Measurements from ENCODE around the gene C5orf22.

The C5orf22 gene

GRCh38 chr5:31531888-31532547, at the start of gene C5orf22, which contains the start of gene DROSHA:
Gene C5orf22, plus strand, starts transcription at chr5:31532301. Its CDS starts 92 bp downstream, at chr5:31532393.
Gene DROSHA, minus strand, starts transcription at chr5:31532093. Its CDS starts 3,034 bp downstream, at chr5:31529059.
- Histone ChIP-seq H3K79me2 (ENCODE audit: control insufficient read depth, insufficient read depth, low read length, unreplicated experiment) (peaks cover 55% of the 10 kb centered on the region), H3K27me3 (ENCODE audit: insufficient read depth, low read length) (no peaks in the 10 kb centered on the region), H3K27ac (ENCODE audit: low read depth, low read length) (peak within 1 kb of the TSS; percentile 54), H3K4me3 (ENCODE audit: low read depth, low read length) (peak within 1 kb of the TSS; percentile 95), H2AFZ (ENCODE audit: low read length, unreplicated experiment) (peak within 1 kb of the TSS; percentile 96), H3K36me3 (ENCODE audit: insufficient read depth, low read length) (peaks cover 31% of the 10 kb centered on the region), H3K4me1 (ENCODE audit: control insufficient read depth, insufficient read depth, low read length, unreplicated experiment) (peaks cover 25% of the 10 kb centered on the region)

- Histone ChIP-seq H3K27ac (ENCODE audit: low read depth, low read length) (no peak overlapping the region), H3K36me3 (ENCODE audit: insufficient read depth, low read length) (peaks cover 19% of the 10 kb centered on the region; the same call in 1 of the 2 replicates), H3K4me3 (ENCODE audit: low read depth, low read length) (no peak overlapping the region)
Measured at GRCh38 chr5:31485376-31486207, 46.5 kb upstream of the C5orf22 start.

GRCh38 chr5:31486441-31486840, 45.7 kb upstream of the C5orf22 start:
- no peaks in the 10 kb centered on the region for H3K27me3 ChIP-seq (ENCODE audit: insufficient read depth, low read length)
- H3K27ac ChIP-seq (ENCODE audit: low read depth, low read length), result no peak overlapping the region
- no peaks in the 10 kb centered on the region for H3K79me2 ChIP-seq (ENCODE audit: control insufficient read depth, insufficient read depth, low read length, unreplicated experiment)
- peaks cover 14% of the 10 kb centered on the region; the same call in 1 of the 2 replicates for H3K36me3 ChIP-seq (ENCODE audit: insufficient read depth, low read length)
- no peak overlapping the region for H2AFZ ChIP-seq (ENCODE audit: low read length, unreplicated experiment)
- no peak overlapping the region for H3K4me3 ChIP-seq (ENCODE audit: low read depth, low read length)
- H3K4me1 ChIP-seq (ENCODE audit: control insufficient read depth, insufficient read depth, low read length, unreplicated experiment), result no peaks in the 10 kb centered on the region

More at GRCh38 chr5:31485376-31486207, 46.5 kb upstream of the C5orf22 start:
- H3K4me1 ChIP-seq (ENCODE audit: control insufficient read depth, insufficient read depth, low read length, unreplicated experiment), result no peaks in the 10 kb centered on the region
- H3K79me2 ChIP-seq (ENCODE audit: control insufficient read depth, insufficient read depth, low read length, unreplicated experiment), result no peaks in the 10 kb centered on the region
- H3K27me3 ChIP-seq (ENCODE audit: insufficient read depth, low read length), result no peaks in the 10 kb centered on the region
- no peak overlapping the region for H2AFZ ChIP-seq (ENCODE audit: low read length, unreplicated experiment)

GRCh38 chr5:31487506-31487905, 44.6 kb upstream of the C5orf22 start:
- H3K79me2 ChIP-seq (ENCODE audit: control insufficient read depth, insufficient read depth, low read length, unreplicated experiment), result no peaks in the 10 kb centered on the region

GRCh38 chr5:31492869-31493268, 39.2 kb upstream of the C5orf22 start:
- Histone ChIP-seq H3K4me3 (ENCODE audit: low read depth, low read length) (no peak overlapping the region), H3K4me1 (ENCODE audit: control insufficient read depth, insufficient read depth, low read length, unreplicated experiment) (no peaks in the 10 kb centered on the region), H3K27ac (ENCODE audit: low read depth, low read length) (no peak overlapping the region), H3K79me2 (ENCODE audit: control insufficient read depth, insufficient read depth, low read length, unreplicated experiment) (no peaks in the 10 kb centered on the region), H2AFZ (ENCODE audit: low read length, unreplicated experiment) (no peak overlapping the region), H3K36me3 (ENCODE audit: insufficient read depth, low read length) (peaks cover 6% of the 10 kb centered on the region), H3K27me3 (ENCODE audit: insufficient read depth, low read length) (no peaks in the 10 kb centered on the region)

More at GRCh38 chr5:31487506-31487905, 44.6 kb upstream of the C5orf22 start:
- Histone ChIP-seq H3K27me3 (ENCODE audit: insufficient read depth, low read length) (no peaks in the 10 kb centered on the region), H3K4me1 (ENCODE audit: control insufficient read depth, insufficient read depth, low read length, unreplicated experiment) (no peaks in the 10 kb centered on the region), H3K27ac (ENCODE audit: low read depth, low read length) (no peak overlapping the region), H3K4me3 (ENCODE audit: low read depth, low read length) (no peak overlapping the region), H3K36me3 (ENCODE audit: insufficient read depth, low read length) (peaks cover 14% of the 10 kb centered on the region; the same call in 1 of the 2 replicates), H2AFZ (ENCODE audit: low read length, unreplicated experiment) (no peak overlapping the region)

- Histone ChIP-seq H3K79me2 (ENCODE audit: control insufficient read depth, insufficient read depth, low read length, unreplicated experiment) (no peaks in the 10 kb centered on the region), H2AFZ (ENCODE audit: low read length, unreplicated experiment) (no peak overlapping the region), H3K4me1 (ENCODE audit: control insufficient read depth, insufficient read depth, low read length, unreplicated experiment) (no peaks in the 10 kb centered on the region), H3K27me3 (ENCODE audit: insufficient read depth, low read length) (no peaks in the 10 kb centered on the region), H3K36me3 (ENCODE audit: insufficient read depth, low read length) (peaks cover 16% of the 10 kb centered on the region), H3K27ac (ENCODE audit: low read depth, low read length) (no peak overlapping the region), H3K4me3 (ENCODE audit: low read depth, low read length) (no peak overlapping the region)
Measured at GRCh38 chr5:31495336-31495735, 36.8 kb upstream of the C5orf22 start.

GRCh38 chr5:31496301-31496700, 35.8 kb upstream of the C5orf22 start:
- Histone ChIP-seq H2AFZ (ENCODE audit: low read length, unreplicated experiment) (no peak overlapping the region), H3K79me2 (ENCODE audit: control insufficient read depth, insufficient read depth, low read length, unreplicated experiment) (no peaks in the 10 kb centered on the region), H3K27ac (ENCODE audit: low read depth, low read length) (no peak overlapping the region), H3K4me1 (ENCODE audit: control insufficient read depth, insufficient read depth, low read length, unreplicated experiment) (no peaks in the 10 kb centered on the region), H3K27me3 (ENCODE audit: insufficient read depth, low read length) (no peaks in the 10 kb centered on the region), H3K36me3 (ENCODE audit: insufficient read depth, low read length) (peaks cover 25% of the 10 kb centered on the region), H3K4me3 (ENCODE audit: low read depth, low read length) (no peak overlapping the region)

- H3K27ac ChIP-seq (ENCODE audit: low read depth, low read length), result no peak overlapping the region
- no peaks in the 10 kb centered on the region for H3K4me1 ChIP-seq (ENCODE audit: control insufficient read depth, insufficient read depth, low read length, unreplicated experiment)
- no peaks in the 10 kb centered on the region for H3K79me2 ChIP-seq (ENCODE audit: control insufficient read depth, insufficient read depth, low read length, unreplicated experiment)
- H2AFZ ChIP-seq (ENCODE audit: low read length, unreplicated experiment), result no peak overlapping the region
- H3K36me3 ChIP-seq (ENCODE audit: insufficient read depth, low read length), result peaks cover 31% of the 10 kb centered on the region
- H3K4me3 ChIP-seq (ENCODE audit: low read depth, low read length), result no peak overlapping the region
- no peaks in the 10 kb centered on the region for H3K27me3 ChIP-seq (ENCODE audit: insufficient read depth, low read length)
Measured at GRCh38 chr5:31496891-31497290, 35.2 kb upstream of the C5orf22 start.

- no peak overlapping the region for H2AFZ ChIP-seq (ENCODE audit: low read length, unreplicated experiment)
- no peak overlapping the region for H3K4me3 ChIP-seq (ENCODE audit: low read depth, low read length)
- H3K36me3 ChIP-seq (ENCODE audit: insufficient read depth, low read length), result peaks cover 45% of the 10 kb centered on the region
- no peaks in the 10 kb centered on the region for H3K27me3 ChIP-seq (ENCODE audit: insufficient read depth, low read length)
- no peaks in the 10 kb centered on the region for H3K79me2 ChIP-seq (ENCODE audit: control insufficient read depth, insufficient read depth, low read length, unreplicated experiment)
- H3K4me1 ChIP-seq (ENCODE audit: control insufficient read depth, insufficient read depth, low read length, unreplicated experiment), result no peaks in the 10 kb centered on the region
- no peak overlapping the region for H3K27ac ChIP-seq (ENCODE audit: low read depth, low read length)
Measured at GRCh38 chr5:31500256-31500655, 31.8 kb upstream of the C5orf22 start.

GRCh38 chr5:31502506-31502905, 29.6 kb upstream of the C5orf22 start:
- no peaks in the 10 kb centered on the region for H3K79me2 ChIP-seq (ENCODE audit: control insufficient read depth, insufficient read depth, low read length, unreplicated experiment)
- no peaks in the 10 kb centered on the region for H3K27me3 ChIP-seq (ENCODE audit: insufficient read depth, low read length)
- H2AFZ ChIP-seq (ENCODE audit: low read length, unreplicated experiment), result no peak overlapping the region
- H3K4me1 ChIP-seq (ENCODE audit: control insufficient read depth, insufficient read depth, low read length, unreplicated experiment), result no peaks in the 10 kb centered on the region
- H3K4me3 ChIP-seq (ENCODE audit: low read depth, low read length), result no peak overlapping the region
- H3K36me3 ChIP-seq (ENCODE audit: insufficient read depth, low read length), result peaks cover 45% of the 10 kb centered on the region; the same call in 1 of the 2 replicates
- H3K27ac ChIP-seq (ENCODE audit: low read depth, low read length), result no peak overlapping the region

Measured in ACC112 (cell line).